WTC11 (cell line): ENCODE results near the gene USP48.

Experiments
- JUN ChIP-seq: sonication (generic); formaldehyde crosslinking; IDR thresholded peaks from 2 replicates; pipeline ENCODE4 v1.8.0; 2023; ENCODE audit warnings: mild to moderate bottlenecking, missing genetic modification reagents
- SP1 ChIP-seq: sonication (generic); formaldehyde crosslinking; conservative IDR thresholded peaks from 2 replicates; pipeline ENCODE4 v1.8.1; 2022; ENCODE audit warnings: missing genetic modification reagents
- TF ChIP-seq, protein P1 (sequence below): sonication (generic); formaldehyde crosslinking; IDR thresholded peaks from 2 replicates; pipeline ENCODE4 v1.8.0; 2023; ENCODE audit warnings: missing genetic modification reagents
- TF ChIP-seq, protein P2 (sequence below): fragments of 200-600 bp; IDR thresholded peaks from 2 replicates; pipeline ENCODE4 v1.8.0; 2022; ENCODE audit warnings: antibody characterized with exemption
- TF ChIP-seq, protein P3 (sequence below): sonication (generic); formaldehyde crosslinking; IDR thresholded peaks from 2 replicates; pipeline ENCODE4 v1.8.1; 2023; ENCODE audit warnings: mild to moderate bottlenecking, missing genetic modification reagents, borderline replicate concordance
- TF ChIP-seq, protein P4 (sequence below): fragments of 250-450 bp; sonication (Bioruptor Pico); IDR thresholded peaks from 2 replicates; pipeline ENCODE4 v1.9.0; 2021; ENCODE audit warnings: moderate library complexity, mild to moderate bottlenecking, inconsistent platforms, borderline replicate concordance
- TF ChIP-seq, protein P5 (sequence below): sonication (generic); formaldehyde crosslinking; IDR thresholded peaks from 2 replicates; pipeline ENCODE4 v1.8.1; 2022; ENCODE audit warnings: mild to moderate bottlenecking, missing genetic modification reagents, moderate library complexity, borderline replicate concordance

DNA sequence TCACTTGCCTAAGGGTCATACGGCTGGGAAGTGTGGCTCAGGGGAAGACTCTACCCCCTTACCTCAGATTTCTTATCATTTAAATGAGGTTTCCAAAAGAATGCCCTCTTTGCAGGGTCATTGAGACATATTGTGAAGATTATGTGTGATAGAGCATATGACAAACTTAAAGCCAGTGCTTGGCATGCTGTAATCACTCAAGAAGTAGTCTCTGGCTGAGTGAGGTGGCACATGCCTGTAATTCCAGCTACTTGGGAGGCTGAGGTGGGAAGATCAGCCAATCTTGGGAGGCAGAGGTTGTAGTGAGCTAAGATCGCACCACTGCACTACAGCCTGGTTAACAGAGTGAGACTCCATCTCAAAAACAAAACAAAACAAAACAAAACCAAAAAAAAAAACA lies 21.6 kb upstream of the USP48 start:
- TF ChIP-seq, protein P1, sequence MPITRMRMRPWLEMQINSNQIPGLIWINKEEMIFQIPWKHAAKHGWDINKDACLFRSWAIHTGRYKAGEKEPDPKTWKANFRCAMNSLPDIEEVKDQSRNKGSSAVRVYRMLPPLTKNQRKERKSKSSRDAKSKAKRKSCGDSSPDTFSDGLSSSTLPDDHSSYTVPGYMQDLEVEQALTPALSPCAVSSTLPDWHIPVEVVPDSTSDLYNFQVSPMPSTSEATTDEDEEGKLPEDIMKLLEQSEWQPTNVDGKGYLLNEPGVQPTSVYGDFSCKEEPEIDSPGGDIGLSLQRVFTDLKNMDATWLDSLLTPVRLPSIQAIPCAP = no peak
- TF ChIP-seq, protein P2, sequence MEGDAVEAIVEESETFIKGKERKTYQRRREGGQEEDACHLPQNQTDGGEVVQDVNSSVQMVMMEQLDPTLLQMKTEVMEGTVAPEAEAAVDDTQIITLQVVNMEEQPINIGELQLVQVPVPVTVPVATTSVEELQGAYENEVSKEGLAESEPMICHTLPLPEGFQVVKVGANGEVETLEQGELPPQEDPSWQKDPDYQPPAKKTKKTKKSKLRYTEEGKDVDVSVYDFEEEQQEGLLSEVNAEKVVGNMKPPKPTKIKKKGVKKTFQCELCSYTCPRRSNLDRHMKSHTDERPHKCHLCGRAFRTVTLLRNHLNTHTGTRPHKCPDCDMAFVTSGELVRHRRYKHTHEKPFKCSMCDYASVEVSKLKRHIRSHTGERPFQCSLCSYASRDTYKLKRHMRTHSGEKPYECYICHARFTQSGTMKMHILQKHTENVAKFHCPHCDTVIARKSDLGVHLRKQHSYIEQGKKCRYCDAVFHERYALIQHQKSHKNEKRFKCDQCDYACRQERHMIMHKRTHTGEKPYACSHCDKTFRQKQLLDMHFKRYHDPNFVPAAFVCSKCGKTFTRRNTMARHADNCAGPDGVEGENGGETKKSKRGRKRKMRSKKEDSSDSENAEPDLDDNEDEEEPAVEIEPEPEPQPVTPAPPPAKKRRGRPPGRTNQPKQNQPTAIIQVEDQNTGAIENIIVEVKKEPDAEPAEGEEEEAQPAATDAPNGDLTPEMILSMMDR = no peak
- TF ChIP-seq, protein P3, sequence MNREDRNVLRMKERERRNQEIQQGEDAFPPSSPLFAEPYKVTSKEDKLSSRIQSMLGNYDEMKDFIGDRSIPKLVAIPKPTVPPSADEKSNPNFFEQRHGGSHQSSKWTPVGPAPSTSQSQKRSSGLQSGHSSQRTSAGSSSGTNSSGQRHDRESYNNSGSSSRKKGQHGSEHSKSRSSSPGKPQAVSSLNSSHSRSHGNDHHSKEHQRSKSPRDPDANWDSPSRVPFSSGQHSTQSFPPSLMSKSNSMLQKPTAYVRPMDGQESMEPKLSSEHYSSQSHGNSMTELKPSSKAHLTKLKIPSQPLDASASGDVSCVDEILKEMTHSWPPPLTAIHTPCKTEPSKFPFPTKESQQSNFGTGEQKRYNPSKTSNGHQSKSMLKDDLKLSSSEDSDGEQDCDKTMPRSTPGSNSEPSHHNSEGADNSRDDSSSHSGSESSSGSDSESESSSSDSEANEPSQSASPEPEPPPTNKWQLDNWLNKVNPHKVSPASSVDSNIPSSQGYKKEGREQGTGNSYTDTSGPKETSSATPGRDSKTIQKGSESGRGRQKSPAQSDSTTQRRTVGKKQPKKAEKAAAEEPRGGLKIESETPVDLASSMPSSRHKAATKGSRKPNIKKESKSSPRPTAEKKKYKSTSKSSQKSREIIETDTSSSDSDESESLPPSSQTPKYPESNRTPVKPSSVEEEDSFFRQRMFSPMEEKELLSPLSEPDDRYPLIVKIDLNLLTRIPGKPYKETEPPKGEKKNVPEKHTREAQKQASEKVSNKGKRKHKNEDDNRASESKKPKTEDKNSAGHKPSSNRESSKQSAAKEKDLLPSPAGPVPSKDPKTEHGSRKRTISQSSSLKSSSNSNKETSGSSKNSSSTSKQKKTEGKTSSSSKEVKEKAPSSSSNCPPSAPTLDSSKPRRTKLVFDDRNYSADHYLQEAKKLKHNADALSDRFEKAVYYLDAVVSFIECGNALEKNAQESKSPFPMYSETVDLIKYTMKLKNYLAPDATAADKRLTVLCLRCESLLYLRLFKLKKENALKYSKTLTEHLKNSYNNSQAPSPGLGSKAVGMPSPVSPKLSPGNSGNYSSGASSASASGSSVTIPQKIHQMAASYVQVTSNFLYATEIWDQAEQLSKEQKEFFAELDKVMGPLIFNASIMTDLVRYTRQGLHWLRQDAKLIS = no peak
- TF ChIP-seq SP1 (CRISPR knock-in tag) (no peak), JUN (no peak)
- TF ChIP-seq, protein P4, sequence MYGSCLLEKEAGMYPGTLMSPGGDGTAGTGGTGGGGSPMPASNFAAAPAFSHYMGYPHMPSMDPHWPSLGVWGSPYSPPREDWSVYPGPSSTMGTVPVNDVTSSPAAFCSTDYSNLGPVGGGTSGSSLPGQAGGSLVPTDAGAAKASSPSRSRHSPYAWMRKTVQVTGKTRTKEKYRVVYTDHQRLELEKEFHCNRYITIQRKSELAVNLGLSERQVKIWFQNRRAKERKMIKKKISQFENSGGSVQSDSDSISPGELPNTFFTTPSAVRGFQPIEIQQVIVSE (CRISPR knock-in tag) = no peak
- TF ChIP-seq, protein P5, sequence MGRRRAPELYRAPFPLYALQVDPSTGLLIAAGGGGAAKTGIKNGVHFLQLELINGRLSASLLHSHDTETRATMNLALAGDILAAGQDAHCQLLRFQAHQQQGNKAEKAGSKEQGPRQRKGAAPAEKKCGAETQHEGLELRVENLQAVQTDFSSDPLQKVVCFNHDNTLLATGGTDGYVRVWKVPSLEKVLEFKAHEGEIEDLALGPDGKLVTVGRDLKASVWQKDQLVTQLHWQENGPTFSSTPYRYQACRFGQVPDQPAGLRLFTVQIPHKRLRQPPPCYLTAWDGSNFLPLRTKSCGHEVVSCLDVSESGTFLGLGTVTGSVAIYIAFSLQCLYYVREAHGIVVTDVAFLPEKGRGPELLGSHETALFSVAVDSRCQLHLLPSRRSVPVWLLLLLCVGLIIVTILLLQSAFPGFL (CRISPR knock-in tag) = no peak
